ENCODE measurements around the gene SOX5.

SOX5 gene

GRCh38 chr12:23569356-23569755 is 380.1 kb downstream of the SOX5 start:
- no peak overlapping the region for H3K4me3 Mint-ChIP-seq
- peaks cover 7% of the 10 kb centered on the region for H3K27me3 Mint-ChIP-seq (ENCODE audit: low read depth)
- no peak for TF ChIP-seq CTCF (IDR thresholded peaks at IDR 0.05; ENCODE audit: unreplicated experiment in 3 of 3)
- H3K27ac Mint-ChIP-seq, result no peak overlapping the region
- H3K4me1 Mint-ChIP-seq, result peaks cover 15% of the 10 kb centered on the region
- H3K9me3 Mint-ChIP-seq, result peaks cover 7% of the 10 kb centered on the region
- H3K36me3 Mint-ChIP-seq (ENCODE audit: low read depth), result peaks cover 39% of the 10 kb centered on the region

- Mint-ChIP-seq H3K4me1 (peaks cover 28% of the 10 kb centered on the region), H3K4me3 (no peak overlapping the region), H3K27ac (no peak overlapping the region), H3K36me3 (ENCODE audit: low read depth) (peaks cover 30% of the 10 kb centered on the region), H3K27me3 (ENCODE audit: low read depth) (peaks cover 7% of the 10 kb centered on the region), H3K9me3 (peaks cover 7% of the 10 kb centered on the region)
- no peak for TF ChIP-seq CTCF (IDR thresholded peaks at IDR 0.05; ENCODE audit: unreplicated experiment in 3 of 3)
These were observed 383.3 kb downstream of the SOX5 start for GRCh38 chr12:23566133-23566532.

- peaks cover 6% of the 10 kb centered on the region for H3K9me3 Mint-ChIP-seq
These were observed 384.9 kb downstream of the SOX5 start for GRCh38 chr12:23564451-23565152.

GRCh38 chr12:23561364-23562345 is 387.8 kb downstream of the SOX5 start:
- Mint-ChIP-seq H3K4me3 (no peak overlapping the region), H3K27ac (no peak overlapping the region), H3K4me1 (peaks cover 28% of the 10 kb centered on the region), H3K9me3 (no peaks in the 10 kb centered on the region), H3K36me3 (ENCODE audit: low read depth) (peaks cover 13% of the 10 kb centered on the region), H3K27me3 (ENCODE audit: low read depth) (no peaks in the 10 kb centered on the region)
- no peak for TF ChIP-seq CTCF (IDR thresholded peaks at IDR 0.05; ENCODE audit: unreplicated experiment in 3 of 3)

More at GRCh38 chr12:23564451-23565152, 384.9 kb downstream of the SOX5 start:
- Mint-ChIP-seq H3K4me1 (peaks cover 28% of the 10 kb centered on the region), H3K36me3 (ENCODE audit: low read depth) (peaks cover 36% of the 10 kb centered on the region), H3K27ac (peak overlapping the region in 2 of 3 experiments; percentile 2 to 64), H3K4me3 (no peak overlapping the region), H3K27me3 (ENCODE audit: low read depth) (peaks cover 7% of the 10 kb centered on the region)
- TF ChIP-seq CTCF (IDR thresholded peaks at IDR 0.05; ENCODE audit: unreplicated experiment in 3 of 3), result no peak

- Mint-ChIP-seq H3K36me3 (ENCODE audit: low read depth) (peaks cover 13% of the 10 kb centered on the region), H3K9me3 (no peaks in the 10 kb centered on the region), H3K27ac (no peak overlapping the region), H3K4me3 (no peak overlapping the region), H3K4me1 (peaks cover 27% of the 10 kb centered on the region), H3K27me3 (ENCODE audit: low read depth) (peaks cover under 1% of the 10 kb centered on the region)
- no peak for TF ChIP-seq CTCF (IDR thresholded peaks at IDR 0.05; ENCODE audit: unreplicated experiment in 3 of 3)
These were observed 388.9 kb downstream of the SOX5 start for GRCh38 chr12:23560611-23561010.
